HepG2 (cell line): ENCODE results near the gene SLC25A15. TPM values are rescaled to one million over a fixed set of nuclear protein-coding genes. Genes with fewer than 3 reads are reported as not detected.
A peak's percentile ranks its signal among the peaks of the same experiment; 100 is the strongest.

Experiments
- ATF5 ChIP-seq: sonication (generic); formaldehyde crosslinking; IDR thresholded peaks from 2 replicates; pipeline ENCODE4 v1.4.0; 2020; ENCODE audit warnings: mild to moderate bottlenecking, low read depth, missing genetic modification reagents
- BATF2 ChIP-seq: sonication (generic); formaldehyde crosslinking; IDR thresholded peaks from 2 replicates; pipeline ENCODE4 v1.8.0; 2022; ENCODE audit warnings: mild to moderate bottlenecking, missing genetic modification reagents, moderate library complexity
- BRCA1 ChIP-seq: sonication (generic); formaldehyde crosslinking; IDR thresholded peaks from 2 replicates; pipeline ENCODE4 v1.4.0; 2020; ENCODE audit warnings: missing genetic modification reagents
- CEBPZ ChIP-seq: IDR thresholded peaks from 2 replicates; pipeline ENCODE4 v1.6.1; 2012; ENCODE audit warnings: low read length, improper control_type of control experiment
- FOXO1 ChIP-seq: sonication (generic); formaldehyde crosslinking; IDR thresholded peaks from 2 replicates; pipeline ENCODE4 v1.4.0; 2020; ENCODE audit warnings: missing genetic modification reagents
- HNF1B ChIP-seq: sonication (generic); formaldehyde crosslinking; IDR thresholded peaks from 2 replicates; pipeline ENCODE4 v1.5.1; 2020; ENCODE audit warnings: mild to moderate bottlenecking, moderate library complexity, missing genetic modification reagents
- MTA1 ChIP-seq: sonication (generic); formaldehyde crosslinking; IDR thresholded peaks from 2 replicates; pipeline ENCODE4 v1.4.0; 2020; ENCODE audit warnings: missing genetic modification reagents, mild to moderate bottlenecking, borderline replicate concordance
- MXI1 ChIP-seq: IDR thresholded peaks from 3 replicates; pipeline ENCODE4 v1.6.1; 2012; ENCODE audit warnings: low read depth, low read length, inconsistent platforms, borderline replicate concordance
- NKX3-1 ChIP-seq: sonication (generic); formaldehyde crosslinking; IDR thresholded peaks from 2 replicates; pipeline ENCODE4 v1.5.0; 2020; ENCODE audit warnings: missing genetic modification reagents
- NR2C2 ChIP-seq: sonication (generic); formaldehyde crosslinking; IDR thresholded peaks from 2 replicates; pipeline ENCODE4 v1.4.0; 2020; ENCODE audit warnings: missing genetic modification reagents, mild to moderate bottlenecking, moderate library complexity, borderline replicate concordance
- TFDP1 ChIP-seq: IDR thresholded peaks from 2 replicates; pipeline ENCODE4 v1.6.1; 2016; ENCODE audit warnings: missing compliant biosample characterization, missing genetic modification reagents, borderline replicate concordance
- XBP1 ChIP-seq: sonication (generic); formaldehyde crosslinking; IDR thresholded peaks from 2 replicates; pipeline ENCODE4 v1.5.0; 2020; ENCODE audit warnings: missing genetic modification reagents
- ZBTB7A ChIP-seq: sonication (generic); formaldehyde crosslinking; IDR thresholded peaks from 2 replicates; pipeline ENCODE4 v1.8.0; 2022; ENCODE audit warnings: mild to moderate bottlenecking, missing genetic modification reagents
- ZFP36L1 ChIP-seq: sonication (generic); formaldehyde crosslinking; IDR thresholded peaks from 2 replicates; pipeline ENCODE4 v1.8.0; 2022; ENCODE audit warnings: mild to moderate bottlenecking, missing genetic modification reagents, moderate library complexity
- ZMYM2 ChIP-seq: sonication (generic); formaldehyde crosslinking; IDR thresholded peaks from 2 replicates; pipeline ENCODE4 v1.8.0; 2022; ENCODE audit warnings: mild to moderate bottlenecking, missing genetic modification reagents
- ZNF414 ChIP-seq: sonication (generic); formaldehyde crosslinking; IDR thresholded peaks from 2 replicates; pipeline ENCODE4 v1.5.0; 2020; ENCODE audit warnings: missing genetic modification reagents
- ZNF770 ChIP-seq: sonication (generic); formaldehyde crosslinking; IDR thresholded peaks from 2 replicates; pipeline ENCODE4 v1.5.0; 2020; ENCODE audit warnings: mild to moderate bottlenecking, missing genetic modification reagents
- ZNF777 ChIP-seq: sonication (generic); formaldehyde crosslinking; IDR thresholded peaks from 2 replicates; pipeline ENCODE4 v1.4.0; 2020; ENCODE audit warnings: missing genetic modification reagents
- polyA plus RNA-seq, 8 experiments: library from polyadenylated mRNA; depleted of rRNA in 3 of 8; stranded (reverse) in 7 of 8; unstranded in 1 of 8; fragments of >200 nt; fragmentation: Illumina TruSeq in 4 of 8; extraction: Trizol in 4 of 8; gene quantifications; 2 replicates each; pipeline versions ENCODE4 v1.2.1 to v1.2.3, GENCODE V29; 2011 to 2016; ENCODE audit warnings: low read depth in 4 of 8, missing spikeins in 1 of 8, mixed read lengths in 1 of 8; ENCODE audit not compliant: insufficient read depth in 1 of 8
- total RNA-seq, 5 experiments: library from RNA; depleted of rRNA; stranded (reverse); fragments of >200 nt; fragmentation: Illumina TruSeq; extraction: Trizol; gene quantifications; 2 replicates each; pipeline ENCODE4 v1.2.3, GENCODE V29; 2016; ENCODE audit warnings: low read depth in 1 of 5

Gene SLC25A15
- total and polyA plus RNA-seq, 2 of the 13 experiments (the other 11 are each of a cell fraction or from before 2014, with no cell fraction given) = 17.3 to 39.1 TPM

- TF ChIP-seq TFDP1 (CRISPR knock-in tag) = peak; percentile 85; the same call in 1 of the 2 replicates
- TF ChIP-seq MTA1 (CRISPR knock-in tag) = peak; percentile 95
- TF ChIP-seq NKX3-1 (CRISPR knock-in tag) = peak; percentile 43; the same call in 1 of the 2 replicates
- 0 out of 2 replicates have a peak, but pooled peaks have one; percentile 73 for TF ChIP-seq ATF5
- peak; percentile 84 for TF ChIP-seq MXI1
- no peak for TF ChIP-seq ZNF777 (CRISPR knock-in tag)
- TF ChIP-seq FOXO1 (CRISPR knock-in tag) = peak; percentile 90
- no peak for TF ChIP-seq XBP1
- TF ChIP-seq ZFP36L1 (CRISPR knock-in tag) = 0 out of 2 replicates have a peak, but pooled peaks have one; percentile 63
- TF ChIP-seq BRCA1 (CRISPR knock-in tag) = no peak
- TF ChIP-seq ZNF770 (CRISPR knock-in tag) = peak; percentile 71; the same call in 1 of the 2 replicates
- 0 out of 2 replicates have a peak, but pooled peaks have one; percentile 41 for TF ChIP-seq BATF2 (CRISPR knock-in tag)
- peak; percentile 91 for TF ChIP-seq NR2C2 (CRISPR knock-in tag)
- TF ChIP-seq ZBTB7A = 0 out of 2 replicates have a peak, but pooled peaks have one; percentile 59
- TF ChIP-seq ZMYM2 (CRISPR knock-in tag) = 0 out of 2 replicates have a peak, but pooled peaks have one; percentile 55
- no peak for TF ChIP-seq CEBPZ
- peak; percentile 94 for TF ChIP-seq HNF1B (CRISPR knock-in tag)
- peak; percentile 91 for TF ChIP-seq ZNF414 (CRISPR knock-in tag)
Measured at GRCh38 chr13:40770934-40771618, 18.3 kb upstream of the SLC25A15 start, which contains the start of gene MRPS31 (continued).
